ENCODE measurements around the gene RNF40.
A peak's percentile ranks its signal among the peaks of the same experiment; 100 is the strongest.

The RNF40 gene

GRCh38 chr16:30761928-30762902, at the start of gene RNF40, which contains the start of gene CFAP119:
Gene RNF40 (plus strand): TSS chr16:30762322. CDS start chr16:30762546, 224 bp downstream.
Gene CFAP119 (minus strand): TSS chr16:30762062. CDS start chr16:30761748, 314 bp downstream.
- Histone ChIP-seq H3K9ac (ENCODE audit: low read length) (peak within 1 kb of the TSS; percentile 80), H3K79me2 (ENCODE audit: low read length) (peaks cover 25% of the 10 kb centered on the region), H3K27me3 (replicated peaks; ENCODE audit: insufficient read depth, low read length) (no peaks in the 10 kb centered on the region), H2AFZ (ENCODE audit: low read length) (peak within 1 kb of the TSS; percentile 91), H3K9me2 (replicated peaks; ENCODE audit: insufficient read depth, low read length) (no peaks in the 10 kb centered on the region), H3K27ac (ENCODE audit: low read length) (peak within 1 kb of the TSS; percentile 35; the same call in 1 of the 2 replicates), H3K4me1 (ENCODE audit: low read length) (peaks cover 17% of the 10 kb centered on the region), H3K4me3 (ENCODE audit: low read length) (peak within 1 kb of the TSS; percentile 83), H3K4me2 (ENCODE audit: low read depth, low read length) (peak within 1 kb of the TSS; percentile 90), H3K36me3 (replicated peaks; ENCODE audit: insufficient read depth, low read length) (peaks cover 4% of the 10 kb centered on the region; the same call in 1 of the 2 replicates), H3F3A (ENCODE audit: insufficient read depth, low read length) (no peaks in the 10 kb centered on the region), H3K9me3 (replicated peaks; ENCODE audit: insufficient read depth, low read length) (no peaks in the 10 kb centered on the region), H4K20me1 (ENCODE audit: insufficient read depth, low read length) (no peaks in the 10 kb centered on the region)
- TF ChIP-seq EZH2phosphoT487 (IDR thresholded peaks at IDR 0.05; ENCODE audit: low read length) (no peak), EZH2 (optimal IDR thresholded peaks at IDR 0.05; ENCODE audit: low read depth, low read length) (no peak)
- TF ChIP-seq, protein P1, sequence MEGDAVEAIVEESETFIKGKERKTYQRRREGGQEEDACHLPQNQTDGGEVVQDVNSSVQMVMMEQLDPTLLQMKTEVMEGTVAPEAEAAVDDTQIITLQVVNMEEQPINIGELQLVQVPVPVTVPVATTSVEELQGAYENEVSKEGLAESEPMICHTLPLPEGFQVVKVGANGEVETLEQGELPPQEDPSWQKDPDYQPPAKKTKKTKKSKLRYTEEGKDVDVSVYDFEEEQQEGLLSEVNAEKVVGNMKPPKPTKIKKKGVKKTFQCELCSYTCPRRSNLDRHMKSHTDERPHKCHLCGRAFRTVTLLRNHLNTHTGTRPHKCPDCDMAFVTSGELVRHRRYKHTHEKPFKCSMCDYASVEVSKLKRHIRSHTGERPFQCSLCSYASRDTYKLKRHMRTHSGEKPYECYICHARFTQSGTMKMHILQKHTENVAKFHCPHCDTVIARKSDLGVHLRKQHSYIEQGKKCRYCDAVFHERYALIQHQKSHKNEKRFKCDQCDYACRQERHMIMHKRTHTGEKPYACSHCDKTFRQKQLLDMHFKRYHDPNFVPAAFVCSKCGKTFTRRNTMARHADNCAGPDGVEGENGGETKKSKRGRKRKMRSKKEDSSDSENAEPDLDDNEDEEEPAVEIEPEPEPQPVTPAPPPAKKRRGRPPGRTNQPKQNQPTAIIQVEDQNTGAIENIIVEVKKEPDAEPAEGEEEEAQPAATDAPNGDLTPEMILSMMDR (IDR thresholded peaks at IDR 0.05; ENCODE audit: low read length) = no peak
- DNase-seq = peak; percentile 95

DNA sequence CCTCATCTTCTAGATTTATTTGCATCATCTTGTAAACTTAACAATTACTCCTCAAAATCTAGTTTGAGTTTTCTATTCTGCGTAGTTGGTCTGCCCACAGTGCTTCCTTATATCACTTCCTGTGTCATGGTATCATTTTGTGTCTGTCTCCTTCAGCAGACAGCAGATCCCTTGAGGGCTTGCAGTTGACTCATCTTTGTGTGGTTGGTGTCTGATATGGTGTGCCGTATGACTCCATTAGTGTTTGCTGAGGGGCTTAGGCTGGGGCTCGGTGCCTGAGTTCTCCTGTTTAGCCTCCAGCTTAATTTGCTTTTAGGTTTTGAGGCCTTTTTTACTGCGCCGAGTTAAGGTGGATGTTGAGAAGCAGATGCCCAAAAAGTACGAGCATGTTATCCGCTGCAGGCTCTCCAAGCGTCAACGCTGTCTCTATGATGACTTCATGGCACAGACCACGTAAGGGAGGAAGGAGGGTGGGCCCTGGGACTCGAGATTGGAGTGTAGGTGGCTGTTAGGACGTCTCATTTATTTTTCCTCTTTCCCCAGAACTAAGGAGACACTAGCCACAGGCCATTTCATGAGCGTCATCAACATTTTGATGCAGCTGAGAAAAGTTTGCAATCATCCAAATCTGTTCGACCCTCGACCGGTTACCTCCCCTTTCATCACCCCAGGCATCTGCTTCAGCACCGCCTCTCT, 46.2 kb upstream of the RNF40 start:
- H2AFZ ChIP-seq (ENCODE audit: low read length) = no peak overlapping the region
- TF ChIP-seq EZH2 (optimal IDR thresholded peaks at IDR 0.05; ENCODE audit: low read depth, low read length) (no peak), EZH2phosphoT487 (IDR thresholded peaks at IDR 0.05; ENCODE audit: low read length) (no peak)
- TF ChIP-seq, protein P1 (IDR thresholded peaks at IDR 0.05; ENCODE audit: low read length) = no peak
- H3K27me3 ChIP-seq (replicated peaks; ENCODE audit: insufficient read depth, low read length) = no peaks in the 10 kb centered on the region
- peaks cover 25% of the 10 kb centered on the region for H3K36me3 ChIP-seq (replicated peaks; ENCODE audit: insufficient read depth, low read length)
- no peak for DNase-seq
- H4K20me1 ChIP-seq (ENCODE audit: insufficient read depth, low read length) = 0 out of 2 replicates have a peak, but pooled peaks cover 3% of the 10 kb centered on the region
- H3K9ac ChIP-seq (ENCODE audit: low read length) = no peak overlapping the region
- H3K27ac ChIP-seq (ENCODE audit: low read length) = no peak overlapping the region
- no peaks in the 10 kb centered on the region for H3K9me3 ChIP-seq (replicated peaks; ENCODE audit: insufficient read depth, low read length)
- H3F3A ChIP-seq (ENCODE audit: insufficient read depth, low read length) = 0 out of 2 replicates have a peak, but pooled peaks cover 2% of the 10 kb centered on the region
- peaks cover 72% of the 10 kb centered on the region for H3K79me2 ChIP-seq (ENCODE audit: low read length)
- no peaks in the 10 kb centered on the region for H3K4me1 ChIP-seq (ENCODE audit: low read length)
- no peak overlapping the region for H3K4me2 ChIP-seq (ENCODE audit: low read depth, low read length)
- no peaks in the 10 kb centered on the region for H3K9me2 ChIP-seq (replicated peaks; ENCODE audit: insufficient read depth, low read length)
- H3K4me3 ChIP-seq (ENCODE audit: low read length) = no peak overlapping the region

DNA sequence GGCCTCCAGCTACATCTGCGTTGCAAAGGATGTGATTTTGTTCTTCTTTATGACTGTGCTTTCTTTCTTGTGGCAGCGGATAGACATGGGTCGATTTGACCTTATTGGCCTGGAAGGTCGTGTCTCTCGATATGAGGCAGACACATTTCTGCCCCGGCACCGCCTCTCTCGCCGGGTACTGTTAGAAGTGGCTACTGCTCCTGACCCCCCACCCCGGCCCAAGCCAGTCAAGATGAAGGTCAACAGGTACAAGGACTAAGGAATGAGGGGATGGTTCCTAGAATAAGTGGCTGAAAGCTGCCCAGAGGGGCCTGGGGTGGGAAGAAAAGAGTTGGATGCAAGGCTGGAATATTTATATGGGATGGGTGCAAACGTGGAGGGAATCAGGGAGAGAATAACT, 42.0 kb upstream of the RNF40 start:
- DNase-seq = no peak
- no peak overlapping the region for H3K9ac ChIP-seq (ENCODE audit: low read length)
- peaks cover 73% of the 10 kb centered on the region for H3K79me2 ChIP-seq (ENCODE audit: low read length)
- H3K9me3 ChIP-seq (replicated peaks; ENCODE audit: insufficient read depth, low read length) = no peaks in the 10 kb centered on the region
- H3K4me3 ChIP-seq (ENCODE audit: low read length) = no peak overlapping the region
- H3K27ac ChIP-seq (ENCODE audit: low read length) = no peak overlapping the region
- no peaks in the 10 kb centered on the region for H3K27me3 ChIP-seq (replicated peaks; ENCODE audit: insufficient read depth, low read length)
- no peak for TF ChIP-seq EZH2 (optimal IDR thresholded peaks at IDR 0.05; ENCODE audit: low read depth, low read length)
- no peak for TF ChIP-seq EZH2phosphoT487 (IDR thresholded peaks at IDR 0.05; ENCODE audit: low read length)
- TF ChIP-seq, protein P1 (IDR thresholded peaks at IDR 0.05; ENCODE audit: low read length) = no peak
- H3K4me1 ChIP-seq (ENCODE audit: low read length) = no peaks in the 10 kb centered on the region
- H2AFZ ChIP-seq (ENCODE audit: low read length) = no peak overlapping the region
- 0 out of 2 replicates have a peak, but pooled peaks cover 2% of the 10 kb centered on the region for H3F3A ChIP-seq (ENCODE audit: insufficient read depth, low read length)
- no peaks in the 10 kb centered on the region for H3K9me2 ChIP-seq (replicated peaks; ENCODE audit: insufficient read depth, low read length)
- H4K20me1 ChIP-seq (ENCODE audit: insufficient read depth, low read length) = 0 out of 2 replicates have a peak, but pooled peaks cover 3% of the 10 kb centered on the region
- peaks cover 28% of the 10 kb centered on the region for H3K36me3 ChIP-seq (replicated peaks; ENCODE audit: insufficient read depth, low read length)
- no peak overlapping the region for H3K4me2 ChIP-seq (ENCODE audit: low read depth, low read length)

All from MM.1S (cell line).